Measurements from ENCODE around the gene ZNF320.
"Not testable (repeated sequence)": the region's sequence is repeated elsewhere in the genome, so short reads cannot be mapped to it uniquely, and the experiment has no call there.

The ZNF320 gene

DNA sequence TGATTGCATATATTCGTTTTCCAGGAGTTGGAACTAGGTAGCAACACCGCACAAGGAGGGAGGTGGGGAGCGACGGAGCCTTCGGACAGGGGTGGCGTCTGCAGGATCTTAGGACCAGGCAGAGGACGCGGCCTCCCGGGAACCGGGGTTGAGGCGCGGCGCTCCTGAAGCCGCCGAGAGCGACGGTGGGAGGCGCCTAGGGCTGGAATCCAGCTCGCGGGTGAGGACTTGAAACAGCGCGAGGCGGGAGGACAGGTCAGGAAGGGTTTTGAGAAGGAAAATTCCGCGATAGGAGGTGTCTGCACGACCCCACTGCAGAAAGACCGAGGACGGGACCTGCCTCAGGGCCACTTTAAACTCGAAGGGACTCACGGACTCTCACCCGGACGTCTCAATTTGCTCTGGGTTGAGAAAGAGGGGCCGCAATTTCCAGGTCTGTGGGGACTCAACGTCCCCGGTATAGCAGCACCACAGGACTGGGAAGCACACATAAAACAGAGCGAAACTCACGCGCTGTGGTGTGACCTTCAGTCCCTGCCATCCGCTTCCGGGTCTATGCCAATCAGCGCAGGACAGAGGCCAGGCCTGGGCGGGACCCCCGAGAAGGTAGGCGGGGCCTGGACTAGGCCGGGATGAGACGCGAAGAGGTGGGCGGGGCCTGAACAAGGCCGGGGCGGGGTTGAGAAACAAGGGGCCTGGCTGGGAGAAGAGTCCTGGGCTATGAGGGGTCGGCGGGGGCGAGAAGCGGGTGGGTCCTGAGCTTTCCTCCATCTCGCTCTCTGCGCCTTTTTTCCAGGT is at the start of gene ZNF320:
ZNF320 (minus strand) TSS at position 498 of the 798 bp plus-strand sequence. CDS start 7,380 bp downstream, outside the sequence.
- peak; percentile 92 for DNase-seq

DNA sequence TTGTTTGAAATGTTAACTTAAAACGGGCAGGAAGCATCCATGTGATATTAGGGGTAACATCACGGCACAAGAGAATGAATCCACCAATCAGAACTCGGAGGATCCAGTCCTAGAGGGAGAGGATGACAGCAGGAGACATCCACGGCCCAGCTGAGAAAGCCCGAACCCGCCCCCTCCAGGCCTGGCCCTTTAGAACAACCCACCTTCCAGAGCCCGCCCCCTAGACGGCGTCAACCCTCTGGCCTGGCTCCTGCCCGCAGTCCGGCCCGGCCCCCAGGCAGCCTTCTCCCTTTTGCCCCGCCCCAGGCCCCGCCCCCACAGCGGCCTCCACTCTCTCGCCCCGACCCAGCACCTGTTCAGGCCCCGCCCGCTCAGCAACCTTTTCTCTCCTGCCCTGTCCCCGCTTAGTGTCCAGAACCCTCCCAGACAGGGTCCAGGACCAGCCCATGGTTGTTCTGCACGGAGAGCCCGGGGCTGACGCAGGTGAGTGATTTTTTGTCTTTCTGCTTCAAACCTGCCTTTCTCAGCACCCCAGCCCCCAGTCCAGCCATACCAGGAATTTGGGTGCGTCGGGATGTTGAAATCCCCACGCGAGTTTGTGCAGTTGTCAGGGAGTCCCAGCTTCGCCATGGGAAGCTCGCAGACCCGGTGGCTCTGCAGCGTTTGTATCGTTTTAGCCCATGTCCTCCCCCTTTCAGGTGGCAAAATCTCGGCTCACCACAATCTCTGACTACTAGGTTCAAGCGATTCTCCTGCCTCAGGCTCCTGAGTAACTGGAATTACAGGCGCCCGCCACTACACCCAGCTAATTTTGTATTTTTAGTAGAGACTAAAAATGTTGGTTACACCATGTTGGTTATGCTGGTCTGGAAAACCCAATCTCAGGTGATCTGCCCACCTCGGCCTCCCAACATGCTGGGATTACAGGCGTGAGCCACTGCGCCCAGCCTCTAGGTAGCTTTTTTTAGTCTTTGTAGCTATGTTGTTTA is 49.2 kb upstream of the ZNF320 start:
- DNase-seq: no peak

DNA sequence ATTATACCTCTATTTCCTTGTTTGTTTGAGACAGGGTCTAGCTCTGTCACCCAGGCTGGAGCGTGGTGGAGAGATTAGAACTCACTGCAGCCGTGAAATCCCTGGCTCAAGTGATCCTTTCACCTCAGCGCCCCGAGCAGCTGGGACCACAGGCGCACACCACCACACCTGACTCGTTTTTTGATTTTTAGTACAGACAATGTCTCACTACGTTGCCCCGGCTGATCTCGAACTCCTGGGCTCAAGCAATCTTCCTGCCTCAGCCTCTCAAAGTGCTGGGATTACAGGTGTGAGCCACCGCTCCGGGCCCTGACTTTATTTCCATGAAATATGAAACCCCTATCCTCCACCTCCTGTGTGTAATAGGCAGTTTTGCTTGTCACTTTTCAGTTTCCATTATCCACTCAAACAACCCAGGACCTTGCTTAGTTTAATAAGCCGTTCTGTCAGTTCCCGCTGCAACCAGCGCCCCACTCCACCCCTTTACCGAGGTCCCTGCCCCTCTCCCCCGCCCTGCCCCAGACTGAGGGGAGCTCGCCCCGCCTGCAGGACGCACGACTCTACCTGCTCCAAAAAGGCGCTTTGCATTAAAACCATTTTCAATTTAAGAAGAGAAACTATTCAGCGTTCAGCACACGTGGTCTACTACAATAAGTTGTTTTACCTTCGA is 48.4 kb upstream of the ZNF320 start:
- DNase-seq: no peak

DNA sequence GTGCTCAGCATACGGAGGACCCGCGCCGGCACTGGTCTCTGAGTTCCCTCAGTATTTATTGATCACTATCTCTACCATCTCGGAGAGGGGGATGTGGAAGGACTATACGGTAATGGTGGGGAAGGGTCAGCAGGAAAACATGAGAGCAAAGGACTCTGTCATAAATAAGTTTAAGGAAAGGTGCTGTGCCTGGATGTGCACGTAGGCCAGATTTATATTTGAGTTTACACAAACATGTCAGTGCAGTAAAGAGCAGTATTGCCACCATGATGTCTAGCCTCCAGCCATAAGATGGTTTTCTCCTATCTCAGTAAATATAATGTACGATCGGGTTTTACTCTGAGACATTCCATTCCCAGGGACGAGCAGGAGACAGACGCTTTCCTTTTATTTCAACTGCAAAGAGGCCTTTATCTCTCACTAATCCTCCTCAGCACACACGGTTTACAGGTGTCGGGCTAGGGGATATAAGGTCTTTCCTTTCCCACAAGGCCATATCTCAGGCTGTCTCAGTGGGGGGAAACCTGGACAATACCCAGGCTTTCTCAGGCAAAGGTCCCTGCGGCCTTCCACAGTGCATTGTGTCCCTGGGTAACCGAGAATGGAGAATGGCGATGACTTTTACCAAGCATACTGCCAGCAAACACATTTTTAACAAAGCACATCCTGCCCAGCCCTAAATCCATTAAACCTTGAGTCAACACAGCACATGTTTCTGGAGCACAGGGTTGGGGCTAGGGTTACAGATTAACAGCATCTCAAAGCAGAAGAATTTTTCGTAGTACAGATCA is 47.5 kb upstream of the ZNF320 start:
- DNase-seq: not testable (repeated sequence)

DNA sequence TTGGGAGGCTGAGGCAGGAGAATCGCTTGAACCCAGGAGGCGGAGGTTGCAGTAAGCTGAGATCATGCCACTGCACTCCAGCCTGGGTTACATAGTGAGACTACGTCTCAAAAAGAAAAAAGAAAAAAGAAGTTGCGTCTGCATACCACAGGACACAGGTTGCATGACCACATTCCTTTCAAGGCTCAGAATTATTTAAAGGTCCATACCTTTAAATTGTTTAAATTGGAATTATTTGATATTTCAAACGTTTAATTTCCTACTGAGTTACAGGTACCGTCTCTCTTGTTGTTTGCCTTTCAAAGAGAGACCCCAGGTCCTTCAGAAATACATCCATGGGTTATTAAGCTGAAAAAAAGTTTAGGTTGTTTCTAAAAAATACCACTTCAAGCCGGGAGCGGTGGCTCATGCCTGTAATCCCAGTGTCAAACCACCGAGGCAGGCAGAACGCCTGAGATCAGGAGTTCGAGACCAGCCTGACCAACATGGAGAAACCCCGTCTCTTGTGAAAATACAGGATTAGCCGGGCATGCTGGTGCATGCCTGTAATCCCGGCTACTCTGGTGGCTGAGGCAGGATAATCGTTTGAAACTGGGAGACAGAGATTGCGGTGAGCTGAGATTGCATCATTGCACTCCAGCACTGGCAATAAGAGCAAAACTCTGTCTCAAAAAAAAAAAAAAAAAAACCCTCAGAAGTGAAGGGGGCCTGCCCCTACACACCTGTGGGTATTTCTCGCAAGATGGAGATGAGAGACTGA is 46.6 kb upstream of the ZNF320 start:
- DNase-seq: no peak

DNA sequence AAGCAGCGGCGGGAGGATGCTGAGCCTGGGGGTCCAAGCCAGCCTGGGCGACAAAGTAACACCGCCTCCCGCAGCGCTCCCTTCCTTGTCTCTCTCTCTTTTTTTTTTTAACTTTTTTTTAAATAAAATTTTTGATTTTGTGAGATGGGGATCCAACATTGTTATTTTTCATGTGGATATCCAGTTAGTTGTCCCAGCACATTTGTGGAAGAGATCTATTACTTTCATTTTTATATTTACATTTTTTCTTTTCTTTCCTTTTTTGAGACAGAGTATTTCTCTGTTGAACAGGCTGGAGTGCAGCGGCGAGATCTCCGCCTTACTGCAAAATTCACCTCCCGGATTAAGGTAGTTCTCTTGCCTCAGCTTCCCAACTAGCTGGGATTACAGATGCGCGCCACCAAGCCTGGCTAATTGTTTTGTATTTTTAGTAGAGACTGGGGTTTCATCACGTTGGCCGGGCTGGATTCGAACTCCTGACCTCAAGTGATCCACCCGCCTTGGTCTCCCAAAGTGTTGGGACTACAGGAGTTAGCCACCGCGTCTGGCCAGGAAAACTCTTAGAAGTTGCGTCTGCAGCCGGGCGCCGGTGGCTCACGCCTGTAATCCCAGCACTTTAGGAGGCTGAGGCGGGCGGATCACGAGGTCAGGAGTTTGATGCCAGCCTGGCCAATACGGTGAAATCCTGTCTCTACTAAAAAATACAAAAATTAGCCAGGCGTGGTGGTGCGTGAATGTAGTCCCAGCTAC is 45.9 kb upstream of the ZNF320 start:
- DNase-seq: no peak

DNA sequence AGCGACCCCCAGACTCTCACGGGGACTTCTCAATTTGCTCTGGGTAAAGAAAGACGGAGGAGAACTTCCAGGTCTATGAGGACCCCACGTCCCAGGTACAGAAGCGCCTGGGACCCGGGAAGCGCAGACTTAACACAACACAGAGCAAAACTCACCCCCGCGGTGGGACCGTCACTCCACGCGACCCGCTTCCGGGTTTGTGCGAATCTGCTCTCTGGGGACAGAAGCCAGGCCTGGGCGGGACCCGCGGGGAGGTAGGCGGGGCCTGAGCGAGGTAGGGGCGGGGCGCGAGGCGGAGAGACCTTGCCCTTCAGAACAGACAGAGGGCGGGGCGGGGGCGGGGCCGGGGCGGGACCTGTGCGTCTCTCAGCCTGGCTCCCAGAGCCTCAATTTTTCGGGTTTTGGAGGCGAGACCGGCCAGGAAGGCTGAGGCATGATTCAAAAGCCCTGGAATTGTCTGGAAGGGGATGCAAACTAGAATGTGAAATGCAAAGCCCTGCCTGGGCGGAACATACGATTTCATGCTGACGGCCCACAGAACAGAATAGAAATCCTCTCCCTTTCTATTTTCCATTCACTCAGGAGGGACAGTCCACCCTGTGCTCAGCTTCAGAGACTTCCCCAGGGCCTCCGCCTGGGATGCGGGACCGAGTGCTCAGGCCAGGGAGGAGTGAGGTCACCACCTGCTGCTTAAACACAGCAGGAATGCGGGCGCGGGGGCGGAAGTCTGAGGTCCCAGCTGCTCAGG is 45.1 kb upstream of the ZNF320 start:
- DNase-seq: peak; percentile 96

DNA sequence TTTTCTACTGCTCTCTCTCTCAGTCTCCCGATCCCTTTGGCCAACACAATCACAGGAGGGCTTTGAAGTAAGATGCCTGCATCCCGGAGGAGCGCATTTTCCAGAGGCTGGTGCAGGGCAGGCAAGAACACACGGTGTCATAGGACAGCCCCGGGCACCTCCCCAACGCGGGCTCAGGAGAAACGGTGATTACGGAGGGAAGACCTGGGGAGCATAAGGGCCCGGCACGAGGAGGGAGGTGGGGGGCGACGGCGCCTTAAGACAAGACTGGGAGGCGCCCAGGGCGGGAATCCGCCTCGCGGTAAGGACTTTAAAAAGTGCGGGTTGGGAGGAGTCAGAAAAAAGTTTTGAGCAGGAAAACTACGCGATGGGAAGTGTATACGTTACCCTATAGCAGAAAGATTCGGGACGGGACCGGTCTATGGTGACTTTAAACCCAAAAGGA is 44.5 kb upstream of the ZNF320 start:
- DNase-seq: no peak

DNA sequence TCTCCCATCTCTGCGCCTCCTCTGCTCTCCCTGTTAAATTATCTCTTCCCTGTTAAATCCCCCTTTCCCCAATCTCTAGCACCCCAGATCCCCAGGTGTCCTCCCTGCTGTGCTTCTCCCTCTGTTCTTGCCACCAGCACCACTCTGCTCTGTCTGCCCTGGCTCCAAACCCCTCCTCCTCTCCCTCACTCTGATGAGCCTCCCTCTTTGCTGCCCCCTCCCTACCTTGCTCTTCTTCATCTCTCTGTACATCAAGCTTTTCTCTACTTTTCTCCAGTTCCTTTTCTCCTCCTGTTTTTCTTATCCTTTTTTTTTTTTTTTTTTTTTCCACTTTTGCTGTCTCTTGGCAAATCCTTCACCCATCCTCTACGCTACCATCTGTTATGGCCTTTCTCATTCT is 44.1 kb upstream of the ZNF320 start:
- DNase-seq: not testable (repeated sequence)

DNA sequence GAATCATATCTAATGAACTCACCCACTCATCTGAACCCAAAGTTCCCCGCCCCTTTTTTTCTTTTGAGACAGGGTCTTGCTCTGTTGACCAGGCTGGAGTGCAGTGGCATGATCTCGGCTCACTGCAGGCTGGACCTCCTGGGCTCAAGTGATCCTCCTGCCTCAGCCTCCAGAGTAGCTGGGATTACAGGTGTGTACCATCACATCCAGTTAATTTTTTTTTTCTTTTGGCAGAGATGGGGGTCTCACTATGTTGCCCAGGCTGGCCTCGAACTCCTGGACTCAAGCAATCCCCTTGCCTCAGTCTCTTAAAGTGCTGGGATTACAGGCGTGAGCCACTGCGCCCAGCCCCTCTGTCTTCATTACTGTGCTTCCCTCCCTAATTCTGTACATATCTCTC is 43.5 kb upstream of the ZNF320 start:
- DNase-seq: not testable (repeated sequence)

DNA sequence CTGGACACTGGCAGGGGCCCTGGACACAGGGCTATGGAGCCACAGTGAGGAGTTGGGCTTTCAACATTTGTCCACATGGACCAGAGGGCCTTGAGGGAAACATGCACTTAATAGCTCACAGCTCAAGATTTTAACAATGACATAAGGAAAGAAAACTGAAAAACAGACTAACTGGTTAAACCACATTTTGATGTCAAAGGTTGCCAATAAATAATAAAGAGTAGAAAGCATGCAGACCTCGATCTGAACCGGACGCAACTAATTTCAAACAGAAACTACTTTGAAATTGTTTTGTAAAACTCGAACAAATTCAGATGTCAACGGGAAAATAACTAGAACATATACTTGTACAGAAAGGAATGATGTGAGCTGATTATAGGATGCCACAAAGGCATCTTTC is 41.3 kb upstream of the ZNF320 start:
- no peak for DNase-seq

DNA sequence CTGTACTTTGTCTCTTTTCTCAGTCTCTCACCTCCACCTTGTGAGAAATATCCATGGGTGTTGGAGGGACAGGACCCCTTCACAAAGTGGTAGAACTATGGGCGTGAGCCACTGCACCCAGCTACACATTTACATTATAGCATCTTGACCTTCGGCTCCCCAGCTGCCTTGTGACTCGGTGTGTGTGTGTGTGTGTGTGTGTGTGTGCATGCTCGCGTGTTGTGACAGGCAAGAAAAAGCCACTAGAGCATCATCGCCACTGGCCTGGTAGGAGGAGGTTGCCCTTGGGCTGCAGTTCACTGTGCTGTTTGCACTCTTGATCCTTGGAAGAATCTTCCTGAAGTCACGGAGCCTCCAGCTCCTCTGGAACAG is 39.5 kb upstream of the ZNF320 start:
- DNase-seq: no peak

DNA sequence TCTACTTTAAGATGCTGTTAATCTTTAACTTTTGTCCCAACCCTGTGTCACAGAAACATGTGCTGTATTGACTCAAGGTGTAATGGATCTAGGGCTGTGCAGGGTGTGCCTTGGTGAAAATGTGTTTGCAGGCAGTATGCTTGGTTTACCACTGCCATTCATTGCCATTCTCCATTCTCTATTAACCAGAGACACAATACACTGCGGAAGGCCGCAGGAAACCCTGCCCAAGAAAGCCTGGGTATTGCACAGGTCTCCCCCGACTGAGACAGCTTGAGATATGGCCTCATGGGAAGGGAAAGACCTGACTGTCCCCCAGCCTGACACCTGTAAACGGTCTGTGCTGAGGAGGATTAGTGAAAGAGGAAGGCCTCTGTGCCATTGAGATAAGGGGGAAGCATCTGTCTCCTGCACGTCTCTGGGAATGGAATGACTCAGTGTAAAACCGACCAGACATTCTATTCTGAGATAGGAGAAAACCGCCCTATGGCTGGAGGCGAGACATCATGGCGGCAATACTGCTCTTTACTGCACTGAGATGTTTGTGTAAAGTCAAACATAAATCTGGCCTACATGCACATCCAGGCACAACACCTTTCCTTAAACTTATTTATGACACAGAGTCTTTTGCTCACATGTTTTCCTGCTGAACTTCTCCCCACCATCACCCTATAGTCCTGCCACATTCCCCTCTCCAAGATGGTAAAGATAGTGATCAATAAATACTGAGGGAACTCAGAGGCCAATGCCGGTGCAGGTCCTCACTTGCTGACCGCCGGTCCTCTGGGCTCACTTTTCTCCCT is 38.9 kb upstream of the ZNF320 start:
- no peak for DNase-seq

DNA sequence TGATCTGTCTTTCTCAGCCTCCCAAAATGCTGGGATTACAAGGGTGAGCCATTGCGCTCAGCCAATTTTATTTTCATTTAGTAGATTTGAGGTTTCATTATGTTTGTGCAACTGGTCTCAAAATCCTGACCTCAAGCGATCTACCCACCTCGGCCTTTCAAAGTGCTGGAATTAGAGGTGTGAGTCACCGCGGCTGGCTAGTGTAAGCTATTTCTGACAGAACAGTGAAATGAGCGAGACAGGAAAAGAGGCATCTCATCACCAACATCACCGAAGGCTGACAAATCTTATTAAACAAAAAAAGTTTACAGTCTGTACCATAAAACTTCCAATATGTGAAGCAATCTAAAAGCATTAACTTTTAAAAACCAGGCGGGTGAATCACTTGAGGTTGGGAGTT is 38.0 kb upstream of the ZNF320 start:
- DNase-seq: no peak

DNA sequence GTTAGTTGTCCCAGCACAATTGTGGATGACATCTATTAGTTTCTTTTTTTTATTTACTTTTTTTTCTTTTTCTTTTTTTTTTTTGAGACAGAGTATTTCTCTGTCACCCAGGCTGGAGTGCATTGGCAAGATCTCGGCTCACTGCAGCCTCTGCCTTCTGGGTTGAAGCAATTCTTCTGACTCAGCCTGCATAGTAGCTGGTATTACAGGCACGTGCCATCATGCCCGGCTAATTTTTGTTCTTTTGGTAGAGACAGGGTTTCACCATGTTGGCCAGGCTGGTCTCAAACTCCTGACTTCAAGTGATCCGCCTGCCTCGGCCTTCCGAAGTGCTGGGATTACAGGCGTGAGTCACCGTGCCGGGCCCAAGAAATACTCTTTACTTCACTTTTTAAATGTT is 27.2 kb upstream of the ZNF320 start:
- not testable (repeated sequence) for DNase-seq

DNA sequence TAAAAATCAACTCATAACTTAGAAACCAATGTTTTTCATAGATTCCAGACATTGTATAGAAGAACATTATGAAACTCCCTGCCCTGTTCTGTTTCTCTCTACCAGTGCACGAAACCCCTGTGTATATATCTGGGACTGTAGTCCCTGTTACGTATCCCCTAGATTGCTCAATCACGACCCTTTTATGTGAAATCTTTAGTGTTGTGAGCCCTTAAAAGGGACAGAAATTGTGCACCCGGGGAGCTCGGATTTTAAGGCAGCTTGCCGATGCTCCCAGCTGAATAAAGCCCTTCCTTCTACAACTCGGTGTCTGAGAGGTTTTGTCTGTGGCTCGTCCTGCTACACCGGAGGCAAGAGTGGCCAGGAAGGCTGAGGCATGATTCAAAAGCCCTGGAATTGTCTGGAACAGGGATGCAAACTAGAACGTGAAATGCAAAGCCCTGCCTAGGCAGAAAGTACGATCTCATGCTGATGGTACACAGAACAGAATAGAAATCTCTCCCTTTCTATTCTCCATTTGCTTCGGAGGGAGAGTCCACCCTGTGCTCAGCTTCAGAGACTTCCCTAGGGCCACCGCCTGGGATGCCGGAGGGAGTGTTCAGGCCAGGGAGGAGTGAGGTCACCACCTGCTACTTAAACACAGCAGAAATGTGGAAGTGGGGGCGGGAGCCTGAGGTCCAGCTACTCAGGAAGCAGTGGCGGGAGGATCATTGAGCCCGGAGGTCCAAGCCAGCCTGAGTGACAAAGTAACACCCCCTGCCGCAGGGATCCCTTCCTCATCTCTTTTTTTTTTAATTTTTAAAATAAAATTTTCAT is 26.6 kb upstream of the ZNF320 start:
- no peak for DNase-seq

DNA sequence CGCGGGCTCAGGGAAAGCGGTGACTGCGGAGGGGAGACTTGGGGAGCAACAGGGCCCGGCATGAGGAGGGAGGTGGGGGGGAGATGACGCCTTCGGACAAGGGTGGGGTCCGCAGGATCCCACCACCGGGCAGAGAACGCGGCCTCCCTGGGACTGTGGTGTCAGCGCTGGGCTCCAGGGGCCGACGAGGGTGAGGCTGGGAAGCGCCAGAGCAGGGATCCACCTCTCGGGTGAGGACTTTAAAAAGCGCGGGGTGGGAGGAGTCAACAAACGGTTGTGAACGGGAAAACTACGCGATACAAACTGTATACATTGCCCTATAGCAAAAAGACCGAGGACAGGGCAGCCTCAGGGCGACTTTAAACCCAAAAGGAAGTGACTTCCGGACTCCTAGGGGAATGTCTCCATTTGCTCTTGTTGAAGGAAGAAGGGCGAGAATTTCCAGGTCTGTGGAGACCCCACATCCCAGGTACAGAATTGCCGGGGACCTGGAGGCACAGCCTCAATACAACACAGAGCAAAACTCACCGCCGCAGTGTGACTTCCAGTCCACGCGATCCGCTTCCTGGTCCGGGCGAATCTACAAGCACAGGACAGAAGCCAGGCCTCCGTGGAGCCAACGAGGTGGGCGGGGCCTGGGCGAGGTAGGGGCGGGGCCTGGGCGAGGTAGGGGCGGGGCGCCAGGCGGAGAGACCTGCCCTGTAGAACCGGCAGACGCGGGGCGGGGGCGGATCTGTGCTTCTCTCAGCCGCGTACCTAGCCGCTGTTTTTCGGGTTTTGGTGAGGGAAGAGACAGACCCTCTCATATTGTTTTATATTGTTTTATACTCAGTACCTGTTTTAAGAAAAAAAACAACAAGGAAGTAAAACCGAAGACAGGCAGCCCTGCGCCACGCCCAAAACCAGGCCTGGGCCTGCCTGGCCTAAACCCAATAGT is 25.7 kb upstream of the ZNF320 start, which contains the start of gene ZNF888:
ZNF888 (minus strand) TSS at position 588 of the 937 bp plus-strand sequence. CDS start 5,555 bp downstream, outside the sequence.
- DNase-seq: peak; percentile 82

Measured in activated CD8-positive, alpha-beta memory T cell treated with anti-CD3 and anti-CD28 coated beads, Interleukin-2, amount 50 U/mL, for 4 hours (primary cell).